ENCODE results near the gene TIFAB.
A peak's percentile ranks its signal among the peaks of the same experiment; 100 is the strongest.

DNA sequence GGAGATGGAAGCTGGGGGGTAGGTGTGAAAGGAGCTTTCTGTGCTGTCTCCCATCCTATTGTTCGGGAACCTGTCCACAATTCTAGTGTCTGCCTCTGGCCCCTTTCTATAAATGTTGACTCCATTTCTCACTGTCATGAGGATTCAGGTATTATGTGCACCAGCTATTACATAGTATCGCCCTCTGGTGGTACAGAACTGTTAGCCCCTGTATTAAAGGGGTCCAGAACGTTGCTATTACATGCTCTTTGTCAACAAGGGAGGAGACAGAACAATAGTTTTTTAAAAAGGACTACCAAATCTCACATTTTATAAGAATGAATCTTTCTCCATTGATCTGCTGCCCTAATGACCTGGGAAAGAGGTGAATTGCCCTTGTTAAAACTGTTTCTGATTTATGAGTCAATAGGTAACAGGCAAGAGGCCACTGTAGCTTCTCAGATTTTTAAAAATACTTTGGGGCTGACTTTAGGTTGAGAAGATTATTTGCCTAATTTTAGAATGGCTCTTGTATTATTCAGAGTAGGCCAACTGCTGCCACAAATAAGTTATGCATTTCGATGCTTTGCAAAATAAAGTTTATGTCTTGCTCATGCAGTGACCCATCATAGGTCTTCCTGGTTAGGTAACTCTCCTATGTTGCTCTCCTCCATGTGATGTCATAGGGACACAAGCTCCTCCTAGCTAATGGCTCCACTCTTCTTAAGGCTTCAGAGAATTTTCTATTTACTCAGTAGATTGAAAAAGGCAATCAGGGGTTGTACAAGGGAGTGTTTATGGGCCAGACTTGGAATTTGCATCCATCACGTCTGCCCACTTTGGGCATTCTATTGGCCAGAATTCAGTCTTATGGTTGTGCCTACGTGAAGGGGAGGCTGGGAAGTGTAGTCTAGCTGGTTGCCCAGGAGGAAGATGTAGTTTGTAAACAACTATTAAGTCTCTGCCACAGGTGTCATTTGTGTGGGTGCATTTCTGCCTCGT, 25.8 kb downstream of the TIFAB start:
- no peak for TF ChIP-seq EP300 (IDR thresholded peaks at IDR 0.05)
- TF ChIP-seq, protein P1, sequence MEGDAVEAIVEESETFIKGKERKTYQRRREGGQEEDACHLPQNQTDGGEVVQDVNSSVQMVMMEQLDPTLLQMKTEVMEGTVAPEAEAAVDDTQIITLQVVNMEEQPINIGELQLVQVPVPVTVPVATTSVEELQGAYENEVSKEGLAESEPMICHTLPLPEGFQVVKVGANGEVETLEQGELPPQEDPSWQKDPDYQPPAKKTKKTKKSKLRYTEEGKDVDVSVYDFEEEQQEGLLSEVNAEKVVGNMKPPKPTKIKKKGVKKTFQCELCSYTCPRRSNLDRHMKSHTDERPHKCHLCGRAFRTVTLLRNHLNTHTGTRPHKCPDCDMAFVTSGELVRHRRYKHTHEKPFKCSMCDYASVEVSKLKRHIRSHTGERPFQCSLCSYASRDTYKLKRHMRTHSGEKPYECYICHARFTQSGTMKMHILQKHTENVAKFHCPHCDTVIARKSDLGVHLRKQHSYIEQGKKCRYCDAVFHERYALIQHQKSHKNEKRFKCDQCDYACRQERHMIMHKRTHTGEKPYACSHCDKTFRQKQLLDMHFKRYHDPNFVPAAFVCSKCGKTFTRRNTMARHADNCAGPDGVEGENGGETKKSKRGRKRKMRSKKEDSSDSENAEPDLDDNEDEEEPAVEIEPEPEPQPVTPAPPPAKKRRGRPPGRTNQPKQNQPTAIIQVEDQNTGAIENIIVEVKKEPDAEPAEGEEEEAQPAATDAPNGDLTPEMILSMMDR (IDR thresholded peaks at IDR 0.05) = peak in 3 of 4 experiments; percentile 15 to 34 (median 32)
- no peak for TF ChIP-seq POLR2A (IDR thresholded peaks at IDR 0.05)

All from sigmoid colon (tissue), 4 donors.